MM.1S (cell line): ENCODE results near the gene KRTAP17-1.

ENCODE experiments used
- DNase-seq: peaks from one replicate; pipeline ENCODE4 v3.0.0-alpha.2; 2015
- H2AFZ ChIP-seq: fragments of 300-600 bp; sonication (generic); 2 replicates; pipeline ENCODE4 v1.6.0; 2016; ENCODE audit warnings: antibody characterized with exemption, low read length
- H3F3A ChIP-seq: fragments of 300-600 bp; sonication (generic); 2 replicates; pipeline ENCODE4 v1.6.1; 2016; ENCODE audit warnings: mild to moderate bottlenecking, antibody characterized with exemption, low read length, moderate library complexity, mixed read lengths; ENCODE audit not compliant: insufficient read depth
- H3K27ac ChIP-seq: fragments of 300-600 bp; sonication (generic); 2 replicates; pipeline ENCODE4 v1.5.1; 2016; ENCODE audit warnings: mild to moderate bottlenecking, low read length
- H3K27me3 ChIP-seq: fragments of 300-600 bp; sonication (generic); replicated peaks from 2 replicates; pipeline ENCODE4 v1.6.0; 2016; ENCODE audit warnings: low read length; ENCODE audit not compliant: insufficient read depth
- H3K36me3 ChIP-seq: fragments of 300-600 bp; sonication (generic); replicated peaks from 2 replicates; pipeline ENCODE4 v1.6.1; 2016; ENCODE audit warnings: mild to moderate bottlenecking, low read length, mixed read lengths; ENCODE audit not compliant: insufficient read depth
- H3K4me1 ChIP-seq: fragments of 300-600 bp; sonication (generic); 2 replicates; pipeline ENCODE4 v1.6.1; 2016; ENCODE audit warnings: low read length, mixed read lengths
- H3K4me2 ChIP-seq: fragments of 300-600 bp; sonication (generic); 2 replicates; pipeline ENCODE4 v1.6.0; 2016; ENCODE audit warnings: low read depth, low read length
- H3K4me3 ChIP-seq: fragments of 300-600 bp; sonication (generic); 2 replicates; pipeline ENCODE4 v1.5.1; 2016; ENCODE audit warnings: low read length, mixed read lengths
- H3K79me2 ChIP-seq: fragments of 300-600 bp; sonication (generic); 2 replicates; pipeline ENCODE4 v1.6.1; 2016; ENCODE audit warnings: mixed run types, low read length, mixed read lengths
- H3K9ac ChIP-seq: fragments of 300-600 bp; sonication (generic); 2 replicates; pipeline ENCODE4 v1.6.1; 2016; ENCODE audit warnings: low read length, mixed read lengths
- H3K9me2 ChIP-seq: fragments of 300-600 bp; sonication (generic); replicated peaks from 2 replicates; pipeline ENCODE4 v1.6.1; 2016; ENCODE audit warnings: mild to moderate bottlenecking, low read length, mixed read lengths; ENCODE audit not compliant: insufficient read depth
- H3K9me3 ChIP-seq: fragments of 300-600 bp; sonication (generic); replicated peaks from 2 replicates; pipeline ENCODE4 v1.6.1; 2016; ENCODE audit warnings: mild to moderate bottlenecking, low read length, mixed read lengths; ENCODE audit not compliant: insufficient read depth
- H4K20me1 ChIP-seq: fragments of 300-600 bp; sonication (generic); 2 replicates; pipeline ENCODE4 v1.6.1; 2016; ENCODE audit warnings: mild to moderate bottlenecking, low read length, moderate library complexity, mixed read lengths; ENCODE audit not compliant: insufficient read depth
- EZH2 ChIP-seq: fragments of 300-600 bp; sonication (generic); optimal IDR thresholded peaks from 2 replicates; pipeline ENCODE3; 2017; ENCODE audit warnings: low read depth, mild to moderate bottlenecking, antibody characterized with exemption, low read length, mixed read lengths
- EZH2phosphoT487 ChIP-seq: fragments of 300-600 bp; sonication (generic); IDR thresholded peaks from 2 replicates; pipeline ENCODE4 v1.6.1; 2018; ENCODE audit warnings: antibody characterized with exemption, low read length
- TF ChIP-seq, protein P1 (sequence below): fragments of 300-600 bp; sonication (generic); IDR thresholded peaks from 2 replicates; pipeline ENCODE4 v1.5.1; 2016; ENCODE audit warnings: antibody characterized with exemption, low read length, mixed read lengths

Gene KRTAP17-1

DNA sequence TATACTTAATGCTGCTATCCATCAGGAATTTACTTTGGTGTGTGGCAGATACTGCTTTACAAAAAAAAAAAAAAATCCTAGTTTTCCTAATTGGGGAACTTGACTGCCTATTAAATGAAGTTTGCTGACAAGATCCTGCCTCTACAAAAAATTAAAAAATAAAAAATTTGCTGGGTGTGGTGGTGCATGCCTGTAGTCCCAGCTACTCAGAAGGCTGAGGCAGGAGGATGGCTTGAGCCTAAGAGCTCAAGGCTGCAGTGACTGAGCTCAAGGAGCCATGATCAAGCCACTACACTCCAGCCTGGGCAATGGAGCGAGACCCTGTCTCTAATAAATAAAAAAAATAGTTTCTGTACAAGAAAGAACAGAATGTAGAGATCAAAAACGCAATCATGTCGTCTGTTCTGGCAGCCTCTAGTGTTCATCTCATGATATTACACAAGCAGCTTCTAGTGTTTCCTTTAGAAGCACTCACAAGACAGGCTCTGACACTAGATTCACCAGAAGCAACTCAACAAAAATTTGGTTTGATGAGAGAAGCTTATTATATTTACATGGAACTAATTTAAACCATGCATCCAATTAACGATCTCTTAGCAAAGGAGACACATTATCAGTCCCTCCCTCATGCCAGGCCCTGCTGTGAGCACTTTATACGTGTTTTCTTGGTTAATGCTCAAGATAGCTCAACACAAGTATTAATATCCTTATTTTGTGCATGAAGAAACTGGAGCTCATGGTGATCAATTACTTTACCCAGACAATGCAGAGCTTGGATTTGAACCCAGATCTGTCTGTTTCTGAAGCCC, 6.8 kb upstream of the KRTAP17-1 start:
- Histone ChIP-seq H4K20me1 (no peaks in the 10 kb centered on the region), H3K4me1 (no peaks in the 10 kb centered on the region), H3F3A (no peaks in the 10 kb centered on the region), H3K4me2 (no peak overlapping the region), H3K36me3 (no peaks in the 10 kb centered on the region), H3K9ac (no peak overlapping the region), H3K9me3 (no peaks in the 10 kb centered on the region), H3K27ac (no peak overlapping the region), H2AFZ (no peak overlapping the region), H3K79me2 (no peaks in the 10 kb centered on the region), H3K9me2 (no peaks in the 10 kb centered on the region), H3K4me3 (no peak overlapping the region), H3K27me3 (no peaks in the 10 kb centered on the region)
- DNase-seq: peak; percentile 58
- no peak for TF ChIP-seq EZH2
- no peak for TF ChIP-seq EZH2phosphoT487
- TF ChIP-seq, protein P1, sequence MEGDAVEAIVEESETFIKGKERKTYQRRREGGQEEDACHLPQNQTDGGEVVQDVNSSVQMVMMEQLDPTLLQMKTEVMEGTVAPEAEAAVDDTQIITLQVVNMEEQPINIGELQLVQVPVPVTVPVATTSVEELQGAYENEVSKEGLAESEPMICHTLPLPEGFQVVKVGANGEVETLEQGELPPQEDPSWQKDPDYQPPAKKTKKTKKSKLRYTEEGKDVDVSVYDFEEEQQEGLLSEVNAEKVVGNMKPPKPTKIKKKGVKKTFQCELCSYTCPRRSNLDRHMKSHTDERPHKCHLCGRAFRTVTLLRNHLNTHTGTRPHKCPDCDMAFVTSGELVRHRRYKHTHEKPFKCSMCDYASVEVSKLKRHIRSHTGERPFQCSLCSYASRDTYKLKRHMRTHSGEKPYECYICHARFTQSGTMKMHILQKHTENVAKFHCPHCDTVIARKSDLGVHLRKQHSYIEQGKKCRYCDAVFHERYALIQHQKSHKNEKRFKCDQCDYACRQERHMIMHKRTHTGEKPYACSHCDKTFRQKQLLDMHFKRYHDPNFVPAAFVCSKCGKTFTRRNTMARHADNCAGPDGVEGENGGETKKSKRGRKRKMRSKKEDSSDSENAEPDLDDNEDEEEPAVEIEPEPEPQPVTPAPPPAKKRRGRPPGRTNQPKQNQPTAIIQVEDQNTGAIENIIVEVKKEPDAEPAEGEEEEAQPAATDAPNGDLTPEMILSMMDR: peak; percentile 71

DNA sequence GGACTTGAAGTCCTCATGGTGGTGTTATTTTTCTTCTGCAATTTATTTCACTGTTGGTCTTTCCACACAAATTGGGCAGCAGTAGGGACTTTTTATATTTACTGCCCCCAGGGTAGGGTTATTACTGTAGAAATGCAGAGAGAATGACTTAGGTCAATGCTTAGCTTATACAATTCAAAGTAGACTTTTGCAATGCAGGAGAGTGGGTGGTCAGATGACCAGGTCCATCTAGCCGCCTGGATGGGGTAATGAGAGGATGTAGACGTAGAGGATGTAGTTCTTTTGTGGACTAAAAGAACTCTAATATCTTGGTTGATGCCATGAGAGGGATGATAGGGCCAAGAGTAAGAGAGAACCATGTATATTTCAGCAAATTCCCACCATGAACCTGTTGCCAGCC, 2.7 kb upstream of the KRTAP17-1 start:
- H3K9ac ChIP-seq: no peak overlapping the region
- no peak overlapping the region for H3K27ac ChIP-seq
- H4K20me1 ChIP-seq: no peaks in the 10 kb centered on the region
- H3K4me1 ChIP-seq: no peaks in the 10 kb centered on the region
- no peak overlapping the region for H3K4me3 ChIP-seq
- H3F3A ChIP-seq: no peaks in the 10 kb centered on the region
- no peaks in the 10 kb centered on the region for H3K79me2 ChIP-seq
- H3K9me2 ChIP-seq: no peaks in the 10 kb centered on the region
- TF ChIP-seq EZH2 (no peak), EZH2phosphoT487 (no peak)
- TF ChIP-seq, protein P1: no peak
- no peaks in the 10 kb centered on the region for H3K27me3 ChIP-seq
- no peaks in the 10 kb centered on the region for H3K36me3 ChIP-seq
- no peak for DNase-seq
- H3K4me2 ChIP-seq: no peak overlapping the region
- H3K9me3 ChIP-seq: no peaks in the 10 kb centered on the region
- no peak overlapping the region for H2AFZ ChIP-seq

DNA sequence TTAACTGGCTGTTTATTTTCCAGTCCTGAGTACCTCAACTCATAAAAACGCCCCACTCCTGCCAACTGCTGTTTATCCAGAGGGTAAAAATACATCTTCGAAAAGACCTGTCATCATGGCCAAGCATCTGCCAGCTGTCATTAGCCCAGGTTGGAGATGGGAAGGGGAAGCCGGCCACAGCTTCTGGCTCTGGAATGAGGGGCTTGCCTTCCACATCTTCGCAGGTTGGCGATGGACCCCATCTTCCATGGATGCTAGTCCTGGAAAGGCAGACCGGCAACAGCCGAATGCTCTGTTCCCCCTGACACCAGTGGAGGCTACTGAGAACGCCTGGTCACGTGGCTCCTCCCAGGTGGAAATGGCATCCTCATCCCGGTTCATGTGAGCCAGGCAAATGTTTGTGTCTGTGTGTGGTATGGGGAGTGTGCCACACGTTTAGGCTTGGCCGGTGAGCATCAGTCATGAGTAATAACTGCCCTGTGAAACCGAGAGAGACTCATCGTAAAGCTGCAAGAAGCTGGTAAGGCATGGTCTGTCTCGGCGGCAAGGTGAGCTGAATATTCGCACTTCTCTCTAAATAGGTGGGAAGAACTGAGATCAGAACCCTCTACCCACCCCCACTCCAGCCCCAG, 420 bp upstream of the KRTAP17-1 start:
- Histone ChIP-seq H3K4me3 (no peak overlapping the region), H3K9ac (no peak overlapping the region), H3K4me1 (no peaks in the 10 kb centered on the region), H2AFZ (no peak overlapping the region), H3K36me3 (no peaks in the 10 kb centered on the region), H4K20me1 (no peaks in the 10 kb centered on the region), H3K27me3 (no peaks in the 10 kb centered on the region), H3K27ac (no peak overlapping the region), H3K9me3 (no peaks in the 10 kb centered on the region), H3K79me2 (no peaks in the 10 kb centered on the region), H3K9me2 (no peaks in the 10 kb centered on the region), H3K4me2 (no peak overlapping the region), H3F3A (no peaks in the 10 kb centered on the region)
- no peak for TF ChIP-seq EZH2phosphoT487
- no peak for TF ChIP-seq EZH2
- TF ChIP-seq, protein P1: no peak
- no peak for DNase-seq
